Vein endothelial cell (primary cell): Measurements from ENCODE around the gene API5. TPM values are rescaled to one million over a fixed set of nuclear protein-coding genes. Genes with fewer than 3 reads are reported as not detected.

Experiments used
- small RNA-seq: library from RNA; depleted of rRNA; stranded (forward); fragments of <200 nt; gene quantifications from one replicate; pipeline ENCODE3, GENCODE V24; 2012
- total RNA-seq: library from RNA; depleted of rRNA; stranded (reverse); fragments of >200 nt; gene quantifications from 2 replicates; pipeline ENCODE4 v1.2.3, GENCODE V29; 2012

API5 gene
- 82.3 and 98.8 TPM in 2 replicates for total RNA-seq

DNA sequence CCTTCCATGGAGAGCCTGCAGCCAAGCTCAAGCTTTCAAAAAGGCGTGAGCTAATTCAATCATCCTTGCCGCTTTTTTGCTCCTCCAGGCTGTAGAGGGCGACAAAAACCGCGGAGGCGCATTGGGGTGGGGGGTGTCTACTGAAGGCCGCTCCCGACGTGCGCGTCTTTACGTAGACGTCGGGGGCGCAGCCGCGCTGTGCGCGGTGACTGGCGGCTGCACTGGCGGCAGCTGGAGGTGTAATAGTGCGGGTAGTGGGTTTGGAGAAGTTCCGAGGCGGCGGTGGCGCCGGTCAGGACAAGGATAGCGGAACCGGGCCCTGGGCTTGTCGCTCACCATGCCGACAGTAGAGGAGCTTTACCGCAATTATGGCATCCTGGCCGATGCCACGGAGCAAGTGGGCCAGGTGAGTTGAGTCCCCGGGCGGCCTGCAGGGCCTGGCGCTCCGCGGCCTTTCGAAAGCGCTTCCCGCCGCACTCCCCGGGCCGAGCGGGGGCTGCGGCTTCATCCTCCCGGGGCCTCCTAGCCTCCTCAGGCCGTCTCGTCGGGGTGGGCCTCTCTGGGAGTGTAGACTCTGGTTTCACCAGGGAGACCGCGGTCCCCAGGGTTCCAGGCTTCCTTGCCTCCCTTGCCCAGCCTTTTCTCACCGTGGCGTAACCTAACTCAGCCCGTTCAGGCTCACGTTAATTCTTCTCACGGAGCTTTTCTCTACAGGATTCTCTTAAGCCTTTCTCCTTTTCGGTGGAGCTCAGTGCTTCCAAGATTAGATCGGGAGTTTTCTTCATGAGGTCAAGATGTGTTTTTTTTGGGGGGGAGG is at the start of gene API5:
TSS of gene API5 (plus strand) at position 206 of the 817 bp plus-strand sequence. CDS start at position 338, 132 bp downstream.

DNA sequence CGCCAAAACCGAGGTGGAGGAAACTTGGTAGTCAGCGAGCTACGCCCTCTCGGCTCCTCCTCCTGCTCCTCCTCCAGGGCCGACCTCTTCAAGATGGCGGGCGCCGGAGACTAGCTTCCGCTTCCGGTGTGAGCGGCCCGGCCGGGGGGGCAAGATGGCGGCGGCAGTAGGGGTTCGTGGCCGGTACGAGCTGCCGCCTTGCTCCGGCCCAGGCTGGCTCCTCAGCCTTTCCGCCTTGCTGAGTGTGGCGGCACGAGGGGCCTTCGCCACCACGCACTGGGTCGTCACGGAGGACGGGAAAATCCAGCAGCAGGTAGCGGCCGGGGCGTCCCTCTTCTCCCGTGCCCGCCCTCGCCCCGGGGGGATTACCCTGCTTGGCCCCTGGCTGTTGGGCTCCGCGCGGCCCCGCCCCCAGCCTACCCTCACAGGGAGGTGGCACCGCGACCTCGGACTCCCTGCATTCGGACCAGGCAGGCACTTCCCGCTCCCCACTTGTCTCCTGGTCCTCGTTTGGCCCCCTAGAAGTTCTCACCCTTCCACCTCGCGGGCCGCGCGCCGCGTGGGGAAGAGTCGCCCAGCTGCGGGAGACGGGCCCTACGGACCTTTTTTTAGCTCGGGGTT is 47.1 kb downstream of the API5 start, which contains the start of gene TTC17:
TSS of gene TTC17 (plus strand) at position 120 of the 621 bp plus-strand sequence. CDS start at position 155, 35 bp downstream.

Small RNA genes within 50 kb of the gene (small RNA-seq; reads per million reads assigned to genes)
- gene RF00019 = not detected

Other genes with a start within 250 kb of the API5 start
- 61.5 and 80.4 TPM in 2 replicates for gene TTC17, start 46.9 kb downstream of the API5 start, total RNA-seq